ENCODE results near the gene FOXP1.

DNA sequence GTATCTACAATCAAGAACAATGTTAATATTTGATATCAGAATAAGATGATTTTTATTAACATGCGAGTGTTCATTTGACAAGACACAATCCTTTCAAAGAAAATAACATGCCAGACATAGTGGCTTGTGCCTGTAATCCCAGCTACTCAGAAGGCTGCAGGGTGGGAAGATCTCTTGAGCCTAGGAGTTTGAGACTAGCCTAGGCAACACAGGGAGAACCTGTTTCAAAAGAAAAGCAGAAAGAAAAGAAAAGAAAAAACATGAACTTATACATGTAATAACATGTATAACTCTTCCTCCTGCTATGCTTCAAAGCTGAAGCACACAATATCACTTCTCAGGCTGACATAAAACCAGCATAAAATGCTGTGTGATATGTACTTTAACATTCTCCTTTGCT is 253.7 kb downstream of the FOXP1 start:
- TF ChIP-seq EZH2 (IDR thresholded peaks at IDR 0.05; ENCODE audit: borderline replicate concordance) (no peak), EZH2phosphoT487 (IDR thresholded peaks at IDR 0.05; ENCODE audit: low read depth, severe bottlenecking, unreplicated experiment) (no peak)
- TF ChIP-seq, protein P1, sequence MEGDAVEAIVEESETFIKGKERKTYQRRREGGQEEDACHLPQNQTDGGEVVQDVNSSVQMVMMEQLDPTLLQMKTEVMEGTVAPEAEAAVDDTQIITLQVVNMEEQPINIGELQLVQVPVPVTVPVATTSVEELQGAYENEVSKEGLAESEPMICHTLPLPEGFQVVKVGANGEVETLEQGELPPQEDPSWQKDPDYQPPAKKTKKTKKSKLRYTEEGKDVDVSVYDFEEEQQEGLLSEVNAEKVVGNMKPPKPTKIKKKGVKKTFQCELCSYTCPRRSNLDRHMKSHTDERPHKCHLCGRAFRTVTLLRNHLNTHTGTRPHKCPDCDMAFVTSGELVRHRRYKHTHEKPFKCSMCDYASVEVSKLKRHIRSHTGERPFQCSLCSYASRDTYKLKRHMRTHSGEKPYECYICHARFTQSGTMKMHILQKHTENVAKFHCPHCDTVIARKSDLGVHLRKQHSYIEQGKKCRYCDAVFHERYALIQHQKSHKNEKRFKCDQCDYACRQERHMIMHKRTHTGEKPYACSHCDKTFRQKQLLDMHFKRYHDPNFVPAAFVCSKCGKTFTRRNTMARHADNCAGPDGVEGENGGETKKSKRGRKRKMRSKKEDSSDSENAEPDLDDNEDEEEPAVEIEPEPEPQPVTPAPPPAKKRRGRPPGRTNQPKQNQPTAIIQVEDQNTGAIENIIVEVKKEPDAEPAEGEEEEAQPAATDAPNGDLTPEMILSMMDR (IDR thresholded peaks at IDR 0.05; ENCODE audit: poor library complexity) = no peak
